T-helper 1 cell treated with Interleukin-12 subunit alpha and Interleukin-12 subunit beta and Interleukin-4 antibody, amounts not matched to agents 30 ng/mL and 1 ng/mL, for 36 hours (primary cell): Measurements from ENCODE around the gene POLR1B. TPM values are rescaled to one million over a fixed set of nuclear protein-coding genes. Genes with fewer than 3 reads are reported as not detected.

Experiments used
- intact Hi-C: fragments of 100-400 bp; cut with micrococcal nuclease; formaldehyde crosslinking; loops from one replicate; pipeline ENCODE4 v1.15.1; 2024
- total RNA-seq: library from RNA; stranded (reverse); gene quantifications from 2 replicates; pipeline ENCODE4 v1.2.3, GENCODE V29; 2022

POLR1B gene
- total RNA-seq, 1 donor from 2014 or later = 42.3 TPM

DNA sequence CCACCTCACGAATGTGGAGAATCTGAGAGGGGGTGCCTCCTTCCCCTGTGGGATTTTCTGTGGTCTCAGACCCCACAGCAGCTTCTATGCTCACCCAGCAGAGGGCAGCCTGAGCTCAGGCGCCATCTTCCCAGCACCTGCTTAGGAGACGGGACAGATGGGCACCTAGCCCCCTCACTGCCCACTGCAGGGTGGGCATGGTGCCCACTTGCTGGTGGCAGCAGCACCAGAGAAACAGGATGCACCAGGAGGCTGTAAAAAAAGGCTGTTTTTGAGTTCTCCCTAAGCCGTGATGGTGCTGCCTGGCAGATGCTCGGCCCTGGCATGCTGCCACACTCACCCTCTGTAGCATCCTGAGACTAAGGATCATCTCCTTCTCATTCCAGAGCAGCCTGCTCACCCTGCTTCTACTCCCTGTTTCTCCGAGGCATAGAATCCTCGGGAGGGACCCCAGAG is 84.4 kb downstream of the POLR1B start:
- intact Hi-C loops = loop anchor here (1.0 to 5.0 kb wide), 5 partner anchors 19 to 371 kb away; partner anchors contain the start of genes CHCHD5 and SLC20A1

Other genes starting within 250 kb of the POLR1B start
- gene RGPD8, start 108.8 kb upstream of the POLR1B start, total RNA-seq = 8.4 and 9.9 TPM in 2 replicates
- 34.4 and 35.9 TPM in 2 replicates for gene TTL, start 60.3 kb upstream of the POLR1B start, total RNA-seq
- 28.1 and 29.8 TPM in 2 replicates for gene CHCHD5, start 42.1 kb downstream of the POLR1B start, total RNA-seq
- 212 and 216 TPM in 2 replicates for gene SLC20A1, start 103.5 kb downstream of the POLR1B start, total RNA-seq
- gene NT5DC4, start 178.6 kb downstream of the POLR1B start, total RNA-seq = 0.17 TPM in 1 of 2 replicates, not detected in the other
- 33.2 and 38.4 TPM in 2 replicates for gene CKAP2L, start 222.1 kb downstream of the POLR1B start, total RNA-seq
- gene IL1A, start 242.0 kb downstream of the POLR1B start, total RNA-seq = 1.7 and 2.0 TPM in 2 replicates